NCI-H2107 treated with DMSO at 0.1 percent for 48 hours (cell line): Measurements from ENCODE around the gene TIE1.

Experiments
- DNase-seq: peaks from one replicate; lab custom pipeline; 2025; ENCODE audit not compliant: unreplicated experiment; lab: John Stamatoyannopoulos, UW

The TIE1 gene

DNA sequence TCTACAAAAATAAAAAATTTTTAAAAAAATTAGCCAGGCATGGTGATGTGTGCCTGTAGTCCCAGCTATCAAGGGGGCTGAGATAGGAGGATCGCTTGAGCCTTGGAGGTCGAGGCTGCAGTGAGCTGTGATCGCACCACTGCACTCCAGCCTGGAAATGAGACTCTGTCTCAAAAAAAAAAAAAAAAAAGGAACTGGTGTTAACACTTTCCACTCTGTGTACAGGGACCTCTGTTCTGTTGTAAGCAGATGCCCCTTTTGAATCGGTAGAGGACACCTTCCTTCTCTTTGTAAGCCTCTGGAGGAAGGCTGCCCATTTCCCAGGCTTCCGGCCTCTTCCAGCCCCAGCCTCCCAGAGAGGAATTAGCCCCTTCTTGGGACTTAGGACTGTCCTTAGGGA is 8.1 kb upstream of the TIE1 start:
- no peak for DNase-seq

DNA sequence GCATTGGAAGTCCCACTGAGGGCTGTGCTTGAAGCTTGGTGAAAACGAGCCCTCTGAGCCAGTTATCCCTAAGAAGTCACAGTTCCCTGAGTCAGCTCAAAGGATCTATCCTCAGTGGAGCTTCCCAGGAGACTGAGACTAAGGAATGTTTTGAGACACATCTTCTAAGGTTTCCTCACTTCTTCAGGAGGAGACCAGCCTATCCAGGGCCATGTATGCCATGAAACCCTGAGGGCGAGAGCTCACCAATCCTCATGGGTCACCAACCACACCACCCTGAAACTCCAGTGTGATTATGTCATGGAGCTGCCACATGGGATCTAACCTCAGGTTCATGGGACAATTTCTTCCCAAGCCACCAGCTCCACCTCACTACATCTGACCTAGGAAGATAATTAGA is 7.6 kb upstream of the TIE1 start:
- DNase-seq, result no peak

DNA sequence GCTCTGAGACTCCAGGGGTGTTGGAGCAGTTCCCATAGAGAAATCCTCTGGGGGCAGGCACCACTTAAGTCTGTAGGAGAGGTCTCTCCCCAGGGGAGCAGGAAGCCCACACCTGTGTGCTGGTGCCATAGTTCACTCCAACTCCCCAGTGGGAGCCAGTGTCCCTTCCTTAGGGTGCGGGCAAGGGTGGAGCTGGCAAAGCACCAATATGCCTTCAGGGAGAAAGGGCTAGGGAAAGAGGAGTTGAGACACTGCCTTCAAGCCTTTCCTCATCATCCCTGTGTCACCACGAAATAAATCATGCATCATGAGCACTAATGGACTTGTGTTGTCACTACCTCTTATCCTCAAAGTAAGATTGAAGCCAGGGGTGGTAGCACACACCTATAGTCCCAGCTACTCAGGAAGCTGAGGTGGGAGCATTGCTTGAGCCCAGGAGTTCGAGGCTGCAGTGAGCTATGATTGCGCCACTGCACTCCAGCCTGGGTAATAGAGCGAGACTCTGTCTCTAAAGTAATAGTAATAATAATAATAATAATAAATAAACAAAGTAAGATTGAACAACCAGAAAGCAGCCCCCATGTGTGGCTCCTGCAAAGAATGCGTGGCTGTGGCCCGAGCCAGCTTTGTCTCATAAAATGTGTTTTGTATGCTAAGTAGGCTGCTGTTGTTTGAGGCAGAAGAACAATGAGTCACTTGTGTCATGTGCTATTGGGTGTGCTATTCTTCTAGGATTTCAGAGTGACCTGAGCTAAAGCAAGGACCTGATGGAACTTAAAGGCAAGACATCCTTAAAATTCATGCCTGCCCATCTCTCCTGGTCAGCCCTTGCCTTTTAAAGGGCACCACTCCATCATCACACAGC is 6.7 kb upstream of the TIE1 start:
- no peak for DNase-seq

DNA sequence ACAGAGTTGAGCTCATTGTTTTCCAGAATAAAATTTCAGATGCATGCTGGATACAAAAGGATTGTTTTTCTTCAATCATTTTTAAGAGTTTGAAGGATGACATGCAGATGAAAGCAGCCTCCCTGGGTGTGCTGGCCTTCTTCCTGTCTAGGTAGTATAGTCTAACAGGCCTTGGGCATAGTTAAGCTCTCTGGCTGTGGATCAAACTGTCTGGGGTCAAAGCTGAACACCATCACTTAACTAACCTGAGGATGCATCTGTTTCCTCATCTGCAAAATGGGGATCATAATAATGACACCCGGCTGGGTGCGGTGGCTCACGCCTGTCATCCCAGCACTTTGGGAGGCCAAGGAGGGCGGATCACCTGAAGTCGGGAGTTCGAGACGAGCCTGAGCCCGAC is 6.0 kb upstream of the TIE1 start:
- DNase-seq, result no peak

DNA sequence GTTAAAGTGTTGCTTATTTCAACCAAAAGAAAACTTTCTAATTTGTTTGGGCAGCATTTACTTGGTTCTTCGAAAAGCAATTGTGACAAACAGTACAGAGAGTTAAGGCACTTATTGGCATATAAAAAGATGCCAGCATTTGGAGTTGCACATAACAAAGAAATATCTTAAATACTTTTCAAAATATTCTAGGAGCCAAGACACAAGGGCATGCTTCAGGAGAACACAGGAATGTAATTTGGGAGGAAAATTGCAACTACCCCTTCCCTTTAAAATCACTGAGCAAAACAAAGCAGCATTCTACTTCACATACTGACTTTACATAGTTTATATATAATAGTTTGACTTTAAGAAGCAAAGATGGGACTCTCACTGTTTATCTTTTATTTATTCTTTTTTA is 4.6 kb upstream of the TIE1 start:
- no peak for DNase-seq

DNA sequence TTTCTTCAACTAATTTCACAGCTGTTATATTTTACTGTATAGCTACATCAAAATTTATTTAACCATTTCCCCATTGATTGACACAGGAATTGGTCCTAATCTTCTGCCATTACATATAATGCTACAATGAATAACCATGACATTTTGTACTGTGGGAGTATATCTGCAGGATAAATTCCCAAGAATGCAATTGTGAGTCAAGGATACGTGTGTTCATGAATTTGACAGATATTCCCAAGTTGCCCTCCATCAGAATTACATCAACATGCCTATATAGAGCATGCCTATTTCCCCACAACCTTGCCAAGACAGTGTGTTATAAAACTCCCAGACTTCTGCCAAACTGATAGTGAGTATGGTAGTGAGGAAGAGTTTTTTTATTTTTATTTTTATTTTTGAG is 2.7 kb upstream of the TIE1 start:
- no peak for DNase-seq

DNA sequence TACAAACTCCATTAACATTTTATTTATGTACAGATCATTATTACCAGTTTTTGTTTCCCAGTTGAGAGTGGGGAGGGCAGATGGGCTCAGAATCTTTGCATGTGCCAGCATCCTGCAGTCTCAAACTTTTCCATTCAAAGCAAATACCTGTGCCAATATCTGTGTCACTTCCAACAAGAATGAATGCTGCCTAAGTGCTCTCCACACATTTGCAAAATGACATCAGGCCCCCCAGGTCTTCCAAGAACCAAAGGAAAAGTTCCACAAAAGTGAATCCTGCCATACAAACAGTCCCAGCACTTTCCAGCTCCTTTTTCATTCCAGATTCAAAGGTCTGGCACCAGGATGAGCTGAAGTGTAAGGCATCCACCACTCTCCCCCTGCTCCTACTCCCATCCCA is 1.7 kb upstream of the TIE1 start:
- DNase-seq, result no peak

DNA sequence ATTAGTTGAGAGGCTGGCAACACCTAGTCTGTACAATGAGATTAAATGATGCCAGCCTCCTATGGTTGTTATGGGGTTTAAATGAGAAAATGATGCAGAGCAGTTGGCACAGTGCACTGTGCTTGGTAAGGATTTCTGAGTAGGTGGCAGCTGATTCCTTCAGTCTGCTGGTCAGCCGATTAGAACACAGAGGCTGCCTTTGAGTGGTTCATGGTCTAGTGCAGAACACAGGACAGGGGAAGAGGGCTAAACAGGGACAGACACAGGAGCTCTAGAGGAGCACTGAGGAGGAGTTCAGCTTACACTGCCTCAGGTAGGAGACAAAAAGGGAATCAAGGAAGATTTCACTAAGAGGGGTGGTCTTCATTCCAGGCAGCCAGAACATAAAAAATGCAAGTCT is 1.4 kb downstream of the TIE1 start:
- no peak for DNase-seq

DNA sequence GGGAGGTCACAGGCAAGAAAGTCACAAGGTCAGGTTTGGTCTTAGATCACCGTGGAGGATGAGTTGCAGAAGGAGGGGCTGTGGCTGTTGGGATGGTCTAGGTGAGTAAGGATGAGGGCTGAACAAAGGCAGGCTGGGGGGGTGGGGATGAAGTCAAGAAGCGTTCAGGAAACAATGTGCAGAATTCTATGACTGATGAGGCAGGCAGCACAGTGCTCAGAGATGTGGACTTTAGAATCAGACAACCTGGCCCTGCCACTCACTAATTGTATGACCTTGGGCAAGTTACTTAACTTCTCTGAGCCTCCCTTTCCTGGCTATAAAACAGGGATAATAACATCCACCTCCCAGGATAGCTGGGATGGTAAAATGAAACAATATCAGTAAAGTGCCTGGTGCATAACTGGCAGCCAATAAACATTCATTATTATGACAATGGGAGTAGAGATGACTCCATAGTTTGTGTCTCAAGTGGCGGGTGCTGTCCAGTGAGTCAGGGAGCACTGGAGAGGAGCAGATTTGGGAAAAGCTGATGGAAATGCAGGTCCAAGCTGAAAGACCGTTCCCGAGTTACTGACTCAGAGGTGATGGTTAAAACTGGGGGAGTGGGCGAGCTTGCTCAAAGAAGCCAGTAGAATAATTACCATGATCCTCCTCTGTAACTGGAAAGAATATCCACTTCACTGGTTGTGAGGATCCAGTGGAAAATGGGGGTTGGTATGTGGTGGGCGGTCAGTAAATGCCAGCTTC is 2.1 kb downstream of the TIE1 start:
- DNase-seq, result no peak

DNA sequence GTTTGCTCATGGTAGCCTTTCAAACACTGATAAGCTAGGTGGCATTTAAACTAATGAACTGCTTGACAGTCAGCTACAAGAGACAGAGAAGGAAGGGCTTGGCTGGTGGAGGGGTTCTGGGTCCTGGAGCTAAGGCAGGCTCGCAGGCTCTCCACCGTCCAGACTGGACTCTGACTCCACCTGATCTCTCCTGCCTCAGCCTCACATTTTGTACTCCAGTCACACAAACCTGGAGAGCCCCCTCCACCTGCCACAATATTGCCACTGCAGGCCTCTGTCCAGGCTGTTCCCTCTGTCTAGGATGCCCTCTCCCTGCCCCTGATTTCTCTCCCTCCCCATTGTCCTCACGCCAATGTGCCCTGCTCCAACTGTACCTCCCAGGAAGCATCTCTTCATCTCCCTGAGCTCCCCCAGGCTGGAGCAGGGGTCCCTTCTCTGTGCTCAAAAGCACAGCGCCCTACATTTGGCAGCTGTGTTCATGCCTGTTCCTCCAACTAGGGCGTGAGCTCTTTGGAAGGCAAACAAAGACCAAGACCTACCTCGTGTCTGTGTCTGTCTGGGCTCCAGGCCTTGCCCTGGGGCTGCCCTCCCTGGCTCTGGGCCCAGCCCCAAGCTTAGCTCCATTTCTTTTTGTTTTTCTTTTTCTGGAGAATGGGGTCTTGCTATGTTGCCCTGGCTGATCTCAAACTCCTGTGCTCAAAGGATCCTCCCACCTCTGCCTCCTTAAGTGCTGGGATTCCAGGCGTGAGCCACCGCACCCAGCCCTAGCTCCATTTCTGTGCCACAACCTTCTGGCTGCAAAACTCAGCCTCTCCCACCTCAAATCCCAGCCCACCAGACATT is 2.9 kb downstream of the TIE1 start:
- DNase-seq, result no peak

DNA sequence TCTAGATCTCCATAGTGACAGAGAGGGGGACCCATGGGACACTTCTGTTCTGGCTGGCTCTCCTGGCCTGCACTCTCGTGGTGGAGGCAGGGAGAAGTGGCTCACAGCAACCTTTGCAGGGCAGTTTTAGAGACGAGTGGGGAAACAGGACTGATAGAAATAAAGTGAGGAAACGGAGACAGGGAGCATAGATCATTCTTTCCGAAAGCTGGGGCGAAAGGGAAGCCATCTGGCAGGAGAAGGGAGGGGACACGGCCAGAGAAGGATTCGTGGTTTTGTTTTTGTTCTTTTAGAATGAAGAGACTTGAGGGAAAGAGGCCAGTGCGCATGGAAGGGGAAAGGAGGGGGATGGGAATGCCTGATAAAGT is 3.5 kb downstream of the TIE1 start:
- DNase-seq, result no peak

DNA sequence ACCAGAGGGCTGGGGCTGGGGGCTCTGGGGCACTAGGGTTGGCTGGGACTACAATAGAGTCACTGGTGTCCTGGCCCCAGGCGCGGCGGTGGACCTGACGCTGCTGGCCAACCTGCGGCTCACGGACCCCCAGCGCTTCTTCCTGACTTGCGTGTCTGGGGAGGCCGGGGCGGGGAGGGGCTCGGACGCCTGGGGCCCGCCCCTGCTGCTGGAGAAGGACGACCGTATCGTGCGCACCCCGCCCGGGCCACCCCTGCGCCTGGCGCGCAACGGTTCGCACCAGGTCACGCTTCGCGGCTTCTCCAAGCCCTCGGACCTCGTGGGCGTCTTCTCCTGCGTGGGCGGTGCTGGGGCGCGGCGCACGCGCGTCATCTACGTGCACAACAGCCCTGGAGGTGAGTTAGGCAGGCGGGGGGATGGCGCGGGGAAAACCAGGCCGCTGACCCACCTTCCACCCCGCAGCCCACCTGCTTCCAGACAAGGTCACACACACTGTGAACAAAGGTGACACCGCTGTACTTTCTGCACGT is 4.1 kb downstream of the TIE1 start:
- no peak for DNase-seq

DNA sequence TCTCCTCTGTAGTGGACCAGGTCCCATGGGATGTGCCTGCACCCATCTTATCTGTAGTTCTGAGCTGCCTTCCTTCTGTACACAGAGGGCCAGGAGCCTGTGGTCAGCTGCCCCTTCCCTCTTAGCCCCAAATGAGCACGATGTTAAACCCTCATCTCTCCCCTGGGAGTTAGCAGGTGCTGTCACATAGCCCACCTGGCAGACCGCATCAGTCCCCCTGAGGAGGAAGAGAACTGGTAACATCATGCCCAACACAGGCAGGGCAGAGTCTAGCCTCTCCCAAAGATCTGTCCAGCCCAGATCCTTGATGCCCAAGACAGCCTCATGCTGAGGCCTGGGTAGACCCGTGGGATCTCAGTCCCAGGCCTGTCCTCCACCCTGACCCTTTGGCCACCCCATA is 4.7 kb downstream of the TIE1 start:
- no peak for DNase-seq

DNA sequence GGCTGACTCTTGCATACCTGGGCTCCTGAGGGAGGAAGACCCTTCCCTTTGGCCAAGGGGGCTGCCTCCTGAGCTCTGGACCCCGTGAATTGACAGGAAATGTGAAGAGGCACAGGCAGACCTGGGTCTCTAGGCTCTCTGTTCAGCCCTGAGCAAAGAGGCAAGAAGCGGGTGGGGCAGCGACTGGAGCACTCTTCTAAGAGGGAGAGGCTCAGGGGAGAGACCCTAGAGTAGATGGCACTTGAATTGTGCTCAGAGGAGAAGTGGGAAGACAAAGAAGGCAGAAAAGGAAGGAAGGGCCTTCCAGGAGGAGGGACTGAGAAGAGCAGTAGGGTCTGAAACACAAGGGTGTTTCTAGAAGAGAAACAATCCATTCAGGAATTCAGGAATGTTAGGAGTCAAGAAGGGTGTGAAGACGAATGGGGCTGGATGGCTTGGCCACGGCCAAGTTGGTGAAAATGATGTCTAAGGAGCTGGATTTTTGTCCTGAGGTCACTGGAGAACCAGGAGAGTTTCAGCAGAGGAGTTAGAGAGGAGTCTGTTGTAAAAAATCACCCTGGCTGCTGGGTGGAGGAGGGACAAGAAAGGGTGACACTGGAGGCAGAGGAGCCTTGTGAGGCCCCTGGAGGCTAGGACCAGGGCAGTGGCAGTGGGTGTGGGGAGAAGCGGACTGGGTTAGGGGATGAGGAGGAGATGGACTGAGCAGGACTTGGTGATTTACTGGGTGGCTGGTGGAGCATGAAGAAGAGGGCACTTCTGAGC is 5.3 kb downstream of the TIE1 start:
- no peak for DNase-seq

DNA sequence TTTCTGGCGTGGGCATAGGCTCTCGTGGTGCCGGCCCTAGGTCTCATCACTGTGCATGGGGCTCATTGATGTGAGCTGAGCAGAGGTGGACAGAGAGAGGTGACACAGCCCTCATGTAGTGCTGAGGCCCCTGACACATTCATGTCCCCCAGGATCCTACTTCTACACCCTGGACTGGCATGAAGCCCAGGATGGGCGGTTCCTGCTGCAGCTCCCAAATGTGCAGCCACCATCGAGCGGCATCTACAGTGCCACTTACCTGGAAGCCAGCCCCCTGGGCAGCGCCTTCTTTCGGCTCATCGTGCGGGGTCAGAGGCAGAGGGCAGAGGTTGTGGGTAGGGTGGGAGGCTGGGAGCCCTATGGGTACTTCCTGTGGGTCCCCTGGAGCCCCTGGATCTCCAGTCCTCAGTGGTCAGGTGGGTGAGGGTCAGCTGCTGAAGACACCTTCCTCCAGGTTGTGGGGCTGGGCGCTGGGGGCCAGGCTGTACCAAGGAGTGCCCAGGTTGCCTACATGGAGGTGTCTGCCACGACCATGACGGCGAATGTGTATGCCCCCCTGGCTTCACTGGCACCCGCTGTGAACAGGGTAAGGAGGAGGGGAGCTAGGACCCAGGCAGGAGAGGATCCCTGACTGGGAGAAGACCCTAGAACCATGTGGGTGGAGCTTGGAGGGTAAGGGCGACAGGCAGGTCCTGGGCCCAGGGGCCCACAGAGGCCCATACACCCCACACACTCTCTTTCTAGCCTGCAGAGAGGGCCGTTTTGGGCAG is 6.1 kb downstream of the TIE1 start:
- DNase-seq, result no peak

DNA sequence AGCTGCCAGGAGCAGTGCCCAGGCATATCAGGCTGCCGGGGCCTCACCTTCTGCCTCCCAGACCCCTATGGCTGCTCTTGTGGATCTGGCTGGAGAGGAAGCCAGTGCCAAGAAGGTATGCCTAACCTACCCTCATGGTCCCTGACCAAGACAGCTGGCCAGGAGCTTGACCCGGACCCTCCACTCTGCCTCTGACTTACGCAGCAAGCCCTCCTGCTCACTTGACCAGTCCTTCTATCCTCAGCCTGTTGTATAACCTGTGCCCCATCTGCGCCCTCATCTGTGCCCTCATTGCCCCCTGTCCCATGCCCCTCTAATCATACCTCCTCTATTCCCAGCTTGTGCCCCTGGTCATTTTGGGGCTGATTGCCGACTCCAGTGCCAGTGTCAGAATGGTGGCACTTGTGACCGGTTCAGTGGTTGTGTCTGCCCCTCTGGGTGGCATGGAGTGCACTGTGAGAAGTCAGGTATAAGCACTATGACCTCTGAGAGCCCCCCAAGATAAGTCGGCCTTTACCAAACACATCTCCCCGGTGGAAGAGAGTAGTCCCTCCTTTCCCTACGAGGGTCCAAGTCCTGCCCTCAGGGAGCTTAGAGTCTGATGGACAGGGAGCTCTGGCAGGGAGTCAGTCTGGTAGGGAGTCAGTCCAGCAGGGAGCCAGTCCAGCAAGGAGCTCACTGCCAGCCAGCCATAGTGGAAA is 6.8 kb downstream of the TIE1 start:
- DNase-seq, result no peak

DNA sequence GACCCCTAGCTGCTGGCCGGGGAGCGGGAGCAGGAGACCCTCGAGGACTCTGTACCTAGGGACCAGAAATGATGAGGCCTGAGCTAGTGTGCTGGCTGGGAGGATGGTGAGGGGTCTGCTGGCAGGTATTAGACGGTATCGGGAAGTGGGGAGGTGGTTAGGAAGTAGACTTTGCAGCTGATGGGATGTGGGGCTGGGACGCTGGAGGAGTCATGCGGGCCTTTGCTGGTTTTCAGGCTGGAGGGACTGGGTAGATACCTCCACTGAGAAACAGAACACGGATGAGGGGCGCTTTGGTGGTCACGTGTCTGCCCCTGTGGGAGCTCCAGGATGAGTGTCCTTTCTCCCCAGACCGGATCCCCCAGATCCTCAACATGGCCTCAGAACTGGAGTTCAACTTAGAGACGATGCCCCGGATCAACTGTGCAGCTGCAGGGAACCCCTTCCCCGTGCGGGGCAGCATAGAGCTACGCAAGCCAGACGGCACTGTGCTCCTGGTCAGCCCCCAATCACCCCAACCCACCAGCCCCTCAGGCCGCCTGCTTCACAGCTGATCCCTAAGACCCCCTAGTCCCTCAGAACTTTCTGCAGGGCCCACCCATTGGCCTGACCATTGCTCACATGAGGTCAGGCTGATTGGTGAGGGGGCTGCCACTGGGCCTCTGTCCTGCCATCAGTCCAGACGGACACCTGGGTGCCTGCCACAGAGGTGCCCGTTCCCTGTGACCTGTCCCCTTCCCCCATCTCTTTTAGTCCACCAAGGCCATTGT is 8.0 kb downstream of the TIE1 start:
- no peak for DNase-seq

DNA sequence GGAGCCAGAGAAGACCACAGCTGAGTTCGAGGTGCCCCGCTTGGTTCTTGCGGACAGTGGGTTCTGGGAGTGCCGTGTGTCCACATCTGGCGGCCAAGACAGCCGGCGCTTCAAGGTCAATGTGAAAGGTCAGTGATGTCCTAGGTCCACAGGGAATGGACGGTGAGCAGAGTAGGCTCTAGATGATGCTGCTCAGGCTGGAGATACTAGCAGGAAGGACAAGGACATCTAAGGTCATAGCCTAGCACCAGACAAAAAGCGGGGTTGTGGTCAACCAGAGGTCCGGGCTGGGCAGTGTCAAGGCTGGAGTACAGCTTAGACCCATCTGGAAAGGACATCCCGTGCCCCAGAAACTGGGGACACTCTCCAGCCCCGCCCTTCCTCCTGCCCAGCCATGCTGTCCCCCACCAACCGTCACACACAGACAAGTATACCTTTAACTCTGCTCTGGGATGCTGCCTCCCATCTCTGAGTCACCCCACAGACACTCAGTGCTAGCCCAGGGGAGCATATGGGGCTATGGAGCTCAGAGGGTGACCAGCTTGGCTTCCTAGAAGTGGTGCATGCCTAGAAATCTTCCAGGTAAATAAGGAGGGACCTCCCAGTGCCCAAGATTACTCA is 8.7 kb downstream of the TIE1 start:
- DNase-seq, result no peak
